Breast epithelium (tissue), 4 donors: Measurements from ENCODE around the gene OR5AU1. TPM values are rescaled to one million over a fixed set of nuclear protein-coding genes. Genes with fewer than 3 reads are reported as not detected.

ENCODE experiments used
- DNase-seq, 2 donors: peaks; one replicate each; pipeline ENCODE4 v3.0.0-alpha.2; 2019; ENCODE audit warnings: low spot score in 2 of 2
- H3K27ac ChIP-seq, 2 donors: fragments of 200-600 bp; sonication (generic) in 1 of 2; one replicate each; pipeline ENCODE4 v1.5.1; 2016 to 2019; ENCODE audit warnings: mild to moderate bottlenecking in 1 of 2
- H3K27me3 ChIP-seq, 2 donors: fragments of 200-600 bp; sonication (generic) in 1 of 2; one replicate each; pipeline versions ENCODE4 v1.5.1 to v1.6.0; 2017 to 2019; ENCODE audit warnings: control low read depth in 1 of 2, mild to moderate bottlenecking in 1 of 2
- H3K36me3 ChIP-seq: fragments of 200-600 bp; one replicate; pipeline ENCODE4 v1.5.1; 2019
- H3K4me1 ChIP-seq, 2 donors: fragments of 200-600 bp; sonication (generic); one replicate each; pipeline ENCODE4 v1.5.1; 2016 to 2019; ENCODE audit warnings: control low read depth in 1 of 2
- H3K4me3 ChIP-seq, 3 donors: fragments of 200-600 bp; sonication (generic); 1 replicate in 2 of 3; 2 replicates in 1 of 3; pipeline ENCODE4 v1.5.1; 2016 to 2019; ENCODE audit warnings: mild to moderate bottlenecking in 3 of 3, moderate library complexity in 2 of 3
- H3K9me3 ChIP-seq, 2 donors: fragments of 200-600 bp; sonication (generic) in 1 of 2; one replicate each; pipeline ENCODE4 v1.5.1; 2016 to 2019; ENCODE audit warnings: control low read depth in 1 of 2
- CTCF ChIP-seq, 3 donors: fragments of 450-650 bp; IDR thresholded peaks; one replicate each; pipeline ENCODE4 v1.5.1; 2016 to 2017; ENCODE audit warnings: antibody characterized with exemption in 3 of 3, mild to moderate bottlenecking in 3 of 3, moderate library complexity in 3 of 3
- POLR2A ChIP-seq: fragments of 450-650 bp; IDR thresholded peaks from one replicate; pipeline ENCODE4 v1.6.1; 2016; ENCODE audit warnings: antibody characterized with exemption, mild to moderate bottlenecking, moderate library complexity
- POLR2AphosphoS5 ChIP-seq, 3 donors: sonication (generic); formaldehyde crosslinking; IDR thresholded peaks; one replicate each; pipeline ENCODE4 v1.6.1; 2017; ENCODE audit warnings: antibody characterized with exemption in 3 of 3
- intact Hi-C: fragments of 100-400 bp; cut with DNase I; formaldehyde crosslinking; loops from one replicate; pipeline ENCODE4 v1.15.1; 2023; ENCODE audit warnings: low total_unique reads
- total RNA-seq, 3 donors: library from RNA; depleted of rRNA; stranded (reverse); fragments of >200 nt; gene quantifications; one replicate each; pipeline ENCODE4 v1.1.0, GENCODE V29; 2016

The OR5AU1 gene
- total RNA-seq, 3 donors from 2014 or later: not detected

GRCh38 chr14:21197418-21198205 lies 41.7 kb upstream of the OR5AU1 start:
- intact Hi-C loops: no loop called here
- Histone ChIP-seq H3K4me3 (no peak overlapping the region), H3K27me3 (no peaks in the 10 kb centered on the region), H3K9me3 (no peaks in the 10 kb centered on the region), H3K27ac (no peak overlapping the region), H3K4me1 (no peaks in the 10 kb centered on the region), H3K36me3 (no peaks in the 10 kb centered on the region)
- TF ChIP-seq CTCF (IDR thresholded peaks at IDR 0.05) (no peak), POLR2A (no peak), POLR2AphosphoS5 (IDR thresholded peaks at IDR 0.05) (no peak)
- DNase-seq: no peak

GRCh38 chr14:21194597-21194996 lies 38.7 kb upstream of the OR5AU1 start:
- Histone ChIP-seq H3K27me3 (no peaks in the 10 kb centered on the region), H3K9me3 (no peaks in the 10 kb centered on the region), H3K4me1 (no peaks in the 10 kb centered on the region), H3K36me3 (no peaks in the 10 kb centered on the region), H3K4me3 (no peak overlapping the region), H3K27ac (no peak overlapping the region)
- intact Hi-C loops: no loop called here
- DNase-seq: no peak
- TF ChIP-seq POLR2A (no peak), POLR2AphosphoS5 (IDR thresholded peaks at IDR 0.05) (no peak), CTCF (IDR thresholded peaks at IDR 0.05) (no peak)

GRCh38 chr14:21192875-21193535 lies 37.1 kb upstream of the OR5AU1 start:
- Histone ChIP-seq H3K9me3 (no peaks in the 10 kb centered on the region), H3K27me3 (no peaks in the 10 kb centered on the region), H3K4me3 (no peak overlapping the region), H3K27ac (no peak overlapping the region), H3K4me1 (no peaks in the 10 kb centered on the region), H3K36me3 (no peaks in the 10 kb centered on the region)
- TF ChIP-seq CTCF (IDR thresholded peaks at IDR 0.05): no peak
- no peak for TF ChIP-seq POLR2A
- TF ChIP-seq POLR2AphosphoS5 (IDR thresholded peaks at IDR 0.05): no peak
- intact Hi-C loops: no loop called here
- no peak for DNase-seq

- Histone ChIP-seq H3K36me3 (no peaks in the 10 kb centered on the region), H3K4me1 (no peaks in the 10 kb centered on the region), H3K27me3 (no peaks in the 10 kb centered on the region), H3K9me3 (no peaks in the 10 kb centered on the region), H3K4me3 (peak overlapping the region; percentile 14 to 53 (median 43)), H3K27ac (no peak overlapping the region)
- DNase-seq: no peak
- intact Hi-C loops: no loop called here
- TF ChIP-seq CTCF (IDR thresholded peaks at IDR 0.05) (no peak), POLR2AphosphoS5 (IDR thresholded peaks at IDR 0.05) (no peak), POLR2A (no peak)
Measured at GRCh38 chr14:21192447-21192822, 36.6 kb upstream of the OR5AU1 start.

- intact Hi-C loops: no loop called here
- Histone ChIP-seq H3K36me3 (no peaks in the 10 kb centered on the region), H3K9me3 (no peaks in the 10 kb centered on the region), H3K4me1 (no peaks in the 10 kb centered on the region), H3K4me3 (peak overlapping the region; percentile 14 to 53 (median 43)), H3K27ac (no peak overlapping the region), H3K27me3 (no peaks in the 10 kb centered on the region)
- DNase-seq: peak in 1 of 2 donors; percentile 59
- TF ChIP-seq CTCF (IDR thresholded peaks at IDR 0.05) (no peak), POLR2A (no peak), POLR2AphosphoS5 (IDR thresholded peaks at IDR 0.05) (no peak)
Measured at GRCh38 chr14:21191809-21192446, 36.1 kb upstream of the OR5AU1 start.
